Measurements from ENCODE around the gene DDI2.
"Not testable (repeated sequence)": the region's sequence is repeated elsewhere in the genome, so short reads cannot be mapped to it uniquely, and the experiment has no call there.

The DDI2 gene

DNA sequence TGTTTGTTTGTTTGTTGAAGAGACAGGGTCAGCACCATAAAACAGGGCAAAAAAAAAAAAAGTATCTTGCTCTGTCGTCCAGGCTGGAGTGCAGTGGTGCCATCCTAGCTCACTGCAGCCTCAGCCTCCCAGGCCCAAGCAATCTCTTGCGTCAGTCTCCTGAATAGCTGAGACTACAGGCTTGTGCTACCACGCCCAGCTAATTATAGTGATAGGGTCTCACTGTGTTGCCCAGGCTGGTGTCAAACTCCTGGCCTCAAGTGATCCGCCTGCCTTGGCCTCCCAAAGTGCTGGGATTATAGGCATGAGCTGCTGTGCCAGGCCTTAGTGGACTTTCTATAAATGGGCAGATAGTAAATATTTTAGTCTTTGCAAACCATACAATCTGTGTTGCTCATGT lies 19.2 kb downstream of the DDI2 start:
- no peak for DNase-seq (ENCODE audit: low read depth in 3 of 3, low spot score in 1 of 3)

DNA sequence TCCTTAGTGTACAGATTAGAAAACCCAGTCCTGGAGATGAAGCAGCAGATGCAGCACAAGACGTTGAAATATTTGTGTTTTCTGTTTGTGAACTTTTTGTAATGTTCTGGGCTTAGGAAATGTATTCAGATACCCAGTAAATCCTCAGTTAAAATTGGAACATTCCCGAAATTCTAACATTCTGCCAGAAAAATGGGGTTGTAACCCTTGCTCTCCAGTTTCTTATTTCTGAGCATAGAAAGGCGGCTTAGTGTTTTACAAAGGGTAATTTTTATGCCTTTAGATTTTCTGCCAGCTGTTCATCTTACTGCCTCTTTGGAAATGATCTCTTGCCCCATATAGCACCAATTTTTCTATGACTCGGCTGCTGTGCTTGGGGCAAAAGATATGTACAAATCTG lies 20.6 kb downstream of the DDI2 start:
- DNase-seq (ENCODE audit: low read depth in 3 of 3, low spot score in 1 of 3), result no peak

DNA sequence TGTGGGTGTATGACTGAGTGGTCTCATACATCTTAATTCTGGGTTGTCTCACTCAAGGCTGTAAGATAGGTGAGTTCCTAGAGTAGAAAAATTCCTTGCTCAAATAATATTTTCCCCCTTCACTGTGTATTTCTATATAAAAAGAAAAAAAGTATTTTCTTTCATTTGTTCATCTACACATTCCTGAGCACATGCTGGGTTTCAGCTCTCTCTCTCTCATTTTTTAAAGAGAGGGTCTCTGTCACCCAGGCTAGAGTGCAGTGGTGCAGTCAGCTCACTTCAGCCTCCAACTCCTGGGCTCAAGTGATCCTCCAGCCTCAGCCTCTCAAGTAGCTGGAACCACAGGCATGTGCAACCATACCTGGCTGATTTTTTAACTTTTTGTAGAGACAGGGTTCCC lies 22.0 kb downstream of the DDI2 start:
- DNase-seq (ENCODE audit: low read depth in 3 of 3, low spot score in 1 of 3), result no peak

DNA sequence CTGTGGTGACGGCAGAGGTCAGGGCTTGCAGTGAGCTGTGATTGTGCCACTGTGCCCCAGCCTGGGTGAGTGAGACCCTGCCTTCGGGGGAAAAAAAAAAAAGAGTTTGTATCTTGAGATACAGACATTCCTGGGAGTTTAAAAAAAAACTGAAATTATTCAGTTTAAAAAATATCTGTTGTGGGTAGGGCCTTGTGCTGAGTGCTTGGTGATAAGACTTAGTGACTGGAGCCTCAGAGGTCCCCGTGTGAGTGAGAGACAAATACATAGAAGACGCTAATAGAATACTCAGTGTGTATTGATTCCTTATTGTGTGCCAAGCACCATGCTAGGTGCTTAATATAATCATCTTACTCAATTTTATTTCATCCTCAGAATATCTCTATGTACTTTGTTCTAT lies 22.7 kb downstream of the DDI2 start:
- DNase-seq (ENCODE audit: low read depth in 3 of 3, low spot score in 1 of 3), result no peak

DNA sequence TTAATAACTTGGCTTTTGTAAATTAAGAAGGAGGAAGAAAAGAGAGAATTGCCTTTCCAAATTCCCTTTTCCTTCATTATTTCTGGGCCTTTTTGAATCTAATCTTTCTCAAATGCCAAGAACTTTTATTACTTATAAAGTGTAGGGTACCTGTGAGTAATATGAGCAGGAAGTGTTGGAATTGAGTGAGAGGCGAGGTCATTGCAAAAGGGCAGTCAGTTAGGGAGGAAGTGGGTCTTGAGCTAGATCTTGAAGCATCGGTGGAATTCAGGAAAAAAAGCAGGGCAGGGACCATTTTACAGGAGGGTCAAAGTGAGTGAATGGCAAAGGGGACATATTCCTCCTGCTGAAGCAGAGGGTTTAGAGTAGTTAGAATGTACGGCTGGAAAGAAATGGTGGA lies 23.4 kb downstream of the DDI2 start:
- DNase-seq (ENCODE audit: low read depth in 3 of 3, low spot score in 1 of 3), result no peak

DNA sequence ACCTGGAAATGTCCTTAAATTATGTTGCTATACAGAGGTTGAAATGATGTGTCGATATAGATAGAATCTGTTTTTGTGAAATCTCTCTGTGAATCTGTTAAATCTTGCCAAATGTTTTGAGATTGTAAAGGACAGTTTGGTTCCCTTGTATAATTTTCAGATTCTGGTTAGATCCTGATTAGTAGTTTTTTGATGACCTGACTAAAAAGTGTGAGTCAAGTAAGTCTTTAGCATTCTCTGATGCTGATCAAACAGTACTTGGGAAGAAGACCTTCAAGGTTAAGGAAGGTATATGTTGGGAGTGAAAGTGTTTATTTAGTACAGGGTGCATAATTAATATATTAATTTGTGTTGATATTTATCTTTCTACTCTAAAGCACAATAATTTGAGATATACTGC lies 32.7 kb downstream of the DDI2 start:
- no peak for DNase-seq (ENCODE audit: low read depth in 3 of 3, low spot score in 1 of 3)

DNA sequence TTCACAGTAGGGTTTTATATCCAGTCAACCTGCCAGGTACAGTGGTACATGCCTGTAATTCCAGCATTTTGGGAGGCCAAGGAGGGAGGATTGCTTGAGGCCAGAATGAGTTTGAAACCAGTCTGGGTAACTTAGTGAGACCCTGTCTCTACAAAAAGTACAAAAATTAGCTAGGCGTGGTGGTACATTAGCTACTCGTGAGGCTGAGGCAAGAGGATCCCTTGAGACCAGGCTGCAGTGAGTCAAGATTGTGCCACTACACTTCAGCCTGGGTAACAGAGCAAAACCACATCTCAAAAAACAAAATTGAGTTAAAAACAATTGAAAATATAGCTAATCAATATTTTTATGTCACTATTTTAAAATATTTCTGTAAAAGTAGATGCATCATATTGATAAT lies 33.2 kb downstream of the DDI2 start:
- DNase-seq (ENCODE audit: low read depth in 3 of 3, low spot score in 1 of 3), result no peak

DNA sequence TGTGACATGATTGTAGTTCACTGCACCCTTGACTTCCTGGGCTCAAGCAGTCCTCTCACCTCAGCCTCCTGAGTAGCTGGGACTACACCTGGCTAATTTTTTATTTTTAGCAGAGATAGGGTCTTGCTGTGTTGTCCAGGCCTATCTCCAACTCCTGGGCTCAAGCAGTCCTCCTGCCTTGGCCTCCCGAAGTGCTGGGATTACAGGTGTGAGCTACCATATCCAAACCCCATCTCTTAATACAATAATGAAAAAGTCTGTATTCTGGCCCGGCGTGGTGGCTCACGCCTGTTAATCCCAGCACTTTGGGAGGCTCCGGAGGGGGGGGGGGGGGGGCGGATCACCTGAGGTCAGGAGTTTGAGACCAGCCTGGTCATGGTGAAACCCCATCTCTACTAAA lies 34.9 kb downstream of the DDI2 start:
- not testable (repeated sequence) for DNase-seq (ENCODE audit: low read depth in 3 of 3, low spot score in 1 of 3)

DNA sequence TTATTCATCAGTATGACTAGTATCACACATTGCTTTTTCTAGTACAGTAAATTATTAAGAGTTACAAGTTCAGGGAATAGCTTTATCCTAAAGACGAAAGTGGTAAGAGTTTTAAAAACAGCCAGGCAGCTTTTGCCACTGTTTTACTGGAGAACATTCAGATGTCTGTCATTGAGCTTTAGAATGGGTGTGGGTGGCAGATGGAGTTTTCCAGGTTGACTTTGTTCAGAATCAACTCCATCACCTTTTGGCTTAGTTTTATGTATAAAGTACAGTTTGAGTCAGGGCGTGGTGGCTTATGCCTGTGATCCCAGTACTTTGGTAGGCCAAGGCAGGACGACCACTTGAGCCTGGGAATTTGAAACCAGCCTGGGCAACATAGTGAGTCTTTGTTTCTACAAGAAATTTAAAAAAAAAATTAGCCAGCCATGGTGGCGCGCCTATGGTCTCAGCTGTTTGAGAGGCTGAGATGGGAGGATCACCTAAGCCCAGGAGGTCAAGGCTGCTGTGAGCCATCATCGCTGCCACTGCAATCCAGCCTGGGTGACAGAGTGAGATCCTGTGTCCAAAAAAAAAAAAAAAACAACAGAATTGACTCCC lies 36.9 kb downstream of the DDI2 start:
- DNase-seq (ENCODE audit: low read depth in 3 of 3, low spot score in 1 of 3), result no peak

DNA sequence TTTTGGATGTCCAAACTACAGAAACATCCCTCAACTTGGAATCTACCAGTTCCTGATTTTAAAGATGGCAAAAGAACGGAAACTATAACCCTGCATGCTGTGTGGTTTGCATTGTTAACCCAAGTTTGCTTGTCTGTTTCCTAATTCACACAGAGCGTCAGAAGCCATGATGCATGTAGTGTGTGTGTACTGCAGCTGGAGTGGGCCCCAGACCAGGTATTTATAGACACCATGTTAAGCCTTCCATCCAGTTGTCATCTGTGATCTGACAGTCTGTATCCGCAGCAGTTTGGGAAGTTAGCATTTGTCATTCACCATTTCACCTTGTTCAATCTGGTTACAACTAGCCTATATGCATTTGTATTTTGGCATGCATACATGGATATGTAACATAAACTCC lies 39.2 kb downstream of the DDI2 start:
- no peak for DNase-seq (ENCODE audit: low read depth in 3 of 3, low spot score in 1 of 3)

DNA sequence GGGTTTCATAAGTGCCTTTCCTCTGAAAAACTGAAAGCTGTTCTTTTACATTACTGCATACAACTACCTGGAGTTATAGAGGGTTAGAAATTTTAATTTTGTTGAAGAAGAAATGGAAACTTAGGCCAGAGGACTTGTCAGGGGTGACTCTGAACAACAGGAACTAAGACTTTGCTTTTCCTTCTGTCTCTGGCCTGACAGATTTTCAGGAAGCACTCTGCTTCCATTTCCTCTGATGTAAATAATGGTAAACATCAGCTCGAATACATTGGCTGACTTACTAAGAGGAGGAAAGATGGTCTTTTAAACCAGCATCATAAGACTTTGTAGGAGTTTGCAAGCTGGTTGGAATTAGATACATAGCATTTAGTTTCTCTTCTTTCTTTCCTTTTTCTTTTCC lies 39.8 kb downstream of the DDI2 start:
- DNase-seq (ENCODE audit: low read depth in 3 of 3, low spot score in 1 of 3), result no peak

DNA sequence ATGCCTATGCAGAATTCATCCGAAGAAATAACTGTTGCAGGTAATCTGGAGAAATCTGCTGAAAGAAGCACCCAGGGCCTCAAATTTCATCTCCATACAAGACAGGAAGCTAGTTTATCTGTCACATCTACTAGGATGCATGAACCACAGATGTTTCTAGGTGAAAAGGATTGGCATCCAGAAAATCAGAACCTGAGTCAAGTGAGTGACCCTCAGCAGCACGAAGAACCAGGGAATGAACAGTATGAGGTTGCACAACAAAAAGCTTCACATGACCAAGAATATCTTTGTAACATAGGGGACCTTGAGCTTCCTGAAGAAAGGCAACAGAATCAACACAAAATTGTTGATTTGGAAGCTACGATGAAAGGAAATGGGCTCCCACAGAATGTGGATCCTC lies 42.9 kb downstream of the DDI2 start:
- no peak for DNase-seq (ENCODE audit: low read depth in 3 of 3, low spot score in 1 of 3)

DNA sequence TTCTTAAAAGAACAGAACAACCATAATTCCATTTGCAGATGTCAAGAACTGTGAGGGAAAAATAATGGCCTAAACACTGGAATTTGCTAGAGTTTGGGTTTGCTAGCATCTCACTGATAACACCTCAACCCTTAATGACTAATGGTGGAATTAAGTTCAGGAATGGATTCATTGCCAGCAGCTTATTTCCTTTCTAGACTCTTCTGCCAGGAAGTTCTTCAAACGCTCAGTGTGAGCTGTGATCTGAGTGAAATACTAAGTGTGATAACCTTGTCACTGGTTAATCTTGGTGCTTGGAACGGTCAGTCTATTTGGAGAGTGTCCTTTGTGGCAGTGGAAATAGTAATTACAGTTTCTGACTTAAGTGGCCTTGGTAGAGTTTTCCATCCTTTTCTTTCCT lies 45.2 kb downstream of the DDI2 start:
- no peak for DNase-seq (ENCODE audit: low read depth in 3 of 3, low spot score in 1 of 3)

DNA sequence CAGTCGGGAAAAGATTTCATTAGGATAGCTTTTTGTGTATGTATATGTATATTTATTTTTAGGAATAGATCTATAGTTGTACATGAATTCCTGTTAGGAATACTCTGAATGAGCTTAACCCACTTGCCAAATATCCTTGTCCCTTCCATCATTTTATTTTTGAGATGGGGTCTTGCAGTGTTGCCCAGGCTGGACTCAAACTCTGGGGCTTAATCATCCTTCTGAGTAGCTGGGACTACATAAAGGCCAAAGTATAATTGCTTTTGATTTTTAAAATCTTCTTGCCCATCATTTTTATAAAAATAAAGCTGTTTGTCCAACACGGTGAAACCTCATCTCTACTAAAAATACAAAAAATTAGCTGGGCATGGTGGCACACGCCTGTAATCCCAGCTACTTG lies 46.7 kb downstream of the DDI2 start:
- DNase-seq (ENCODE audit: low read depth in 3 of 3, low spot score in 1 of 3), result no peak

DNA sequence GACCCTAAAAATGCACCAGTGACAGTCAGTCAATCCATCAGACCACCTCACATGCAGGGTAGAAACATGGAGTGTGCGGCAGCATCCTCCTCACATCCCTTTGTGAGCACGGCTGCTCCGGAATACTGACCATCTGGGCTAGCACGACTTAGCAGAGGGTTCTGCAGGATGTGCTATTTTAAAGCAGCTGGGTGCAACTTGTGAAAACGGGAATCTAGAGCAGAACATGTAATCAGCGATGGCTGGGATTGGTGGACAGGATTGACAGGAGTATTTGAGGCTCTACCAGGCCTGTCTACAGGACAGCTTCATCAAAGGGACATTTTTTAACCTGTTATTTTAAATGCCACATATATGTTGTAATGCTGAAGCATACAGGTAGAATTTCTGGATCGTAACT lies 50.1 kb downstream of the DDI2 start:
- no peak for DNase-seq (ENCODE audit: low read depth in 3 of 3, low spot score in 1 of 3)

DNA sequence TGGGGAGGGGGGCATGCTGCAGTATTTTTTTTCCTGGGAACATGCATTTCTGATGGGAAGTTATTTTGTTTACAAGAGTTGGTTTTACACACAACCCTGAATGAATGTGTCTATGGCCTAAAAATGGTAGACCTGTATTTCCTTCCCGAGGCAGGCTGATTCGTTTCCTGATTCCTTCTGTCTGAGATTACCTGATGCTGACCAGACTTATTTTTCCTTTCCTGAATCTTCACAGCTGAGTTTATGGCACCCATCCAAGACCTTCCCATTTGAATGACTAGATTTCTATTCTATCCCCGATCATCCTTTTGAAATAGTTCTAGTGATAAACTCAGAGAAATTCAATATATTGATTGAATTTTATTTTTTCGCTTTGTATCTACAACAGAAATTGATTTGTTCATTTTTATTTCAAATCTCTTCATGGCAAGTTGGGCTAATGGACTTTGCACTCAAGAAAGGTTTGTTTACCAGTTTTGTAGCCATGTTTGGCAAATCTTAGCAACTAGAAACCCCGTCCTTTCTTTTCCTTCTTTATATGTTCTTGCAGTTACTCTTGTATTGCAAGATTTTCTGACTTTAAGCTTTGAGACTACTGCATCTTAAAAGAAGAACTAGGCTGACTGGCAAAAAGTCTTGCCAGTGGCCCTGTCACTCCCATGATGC lies 51.0 kb downstream of the DDI2 start:
- no peak for DNase-seq (ENCODE audit: low read depth in 3 of 3, low spot score in 1 of 3)

DNA sequence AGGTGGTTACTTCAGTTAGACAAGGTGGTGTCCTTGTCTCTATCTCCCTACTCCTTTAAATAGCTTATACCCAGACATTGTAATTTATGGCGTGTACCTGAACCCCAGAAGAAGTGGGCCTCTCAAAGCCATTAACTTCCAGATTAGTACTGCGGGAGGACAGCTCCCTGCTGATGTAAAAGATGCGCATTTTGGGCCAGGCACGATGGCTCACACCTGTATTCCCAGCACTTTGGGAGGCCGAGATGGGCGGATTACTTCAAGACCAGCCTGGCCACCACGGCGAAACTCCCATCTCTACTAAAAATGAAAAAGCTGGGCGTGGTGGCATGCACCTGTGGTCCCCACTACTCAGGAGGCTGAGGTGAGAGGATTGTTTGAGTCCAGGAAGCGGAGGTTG lies 51.8 kb downstream of the DDI2 start:
- no peak for DNase-seq (ENCODE audit: low read depth in 3 of 3, low spot score in 1 of 3)

DNA sequence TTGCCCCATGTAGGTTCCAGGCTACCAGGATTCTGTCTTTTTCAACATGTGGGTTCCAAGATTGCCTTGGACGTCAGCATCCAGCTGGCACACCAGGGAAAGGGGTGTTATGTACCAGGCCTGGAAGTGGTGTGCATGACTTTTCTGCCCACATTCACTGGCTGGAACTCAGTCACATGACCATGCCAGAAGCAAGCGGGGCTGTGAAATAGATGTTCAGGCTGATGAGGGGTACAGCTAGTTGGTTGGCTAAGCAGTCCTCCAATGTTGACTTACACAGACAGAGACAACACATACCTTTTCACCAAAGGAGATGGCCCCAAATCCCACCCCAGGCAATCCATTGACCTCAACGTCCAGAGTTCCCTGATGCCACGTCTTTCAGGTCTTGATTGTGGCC lies 52.6 kb downstream of the DDI2 start:
- no peak for DNase-seq (ENCODE audit: low read depth in 3 of 3, low spot score in 1 of 3)

DNA sequence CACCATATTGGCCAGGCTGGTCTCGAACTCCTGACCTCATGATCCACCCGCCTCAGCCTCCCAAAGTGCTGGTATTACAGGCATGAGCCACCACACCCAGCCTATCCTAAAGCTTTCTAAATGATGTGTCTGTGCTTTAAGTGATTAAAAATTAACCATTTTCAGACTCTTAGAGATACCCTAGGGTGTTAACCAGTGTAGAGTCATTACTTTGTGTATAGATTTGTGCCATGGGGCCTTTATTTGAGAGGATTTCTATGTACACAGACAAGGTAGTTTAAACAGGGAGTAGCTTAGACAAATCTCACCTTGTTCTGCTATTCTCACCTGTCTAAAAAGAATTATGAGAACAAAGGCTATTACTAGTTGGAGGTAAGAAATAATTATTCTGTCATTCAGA lies 54.2 kb downstream of the DDI2 start:
- DNase-seq (ENCODE audit: low read depth in 3 of 3, low spot score in 1 of 3), result no peak

DNA sequence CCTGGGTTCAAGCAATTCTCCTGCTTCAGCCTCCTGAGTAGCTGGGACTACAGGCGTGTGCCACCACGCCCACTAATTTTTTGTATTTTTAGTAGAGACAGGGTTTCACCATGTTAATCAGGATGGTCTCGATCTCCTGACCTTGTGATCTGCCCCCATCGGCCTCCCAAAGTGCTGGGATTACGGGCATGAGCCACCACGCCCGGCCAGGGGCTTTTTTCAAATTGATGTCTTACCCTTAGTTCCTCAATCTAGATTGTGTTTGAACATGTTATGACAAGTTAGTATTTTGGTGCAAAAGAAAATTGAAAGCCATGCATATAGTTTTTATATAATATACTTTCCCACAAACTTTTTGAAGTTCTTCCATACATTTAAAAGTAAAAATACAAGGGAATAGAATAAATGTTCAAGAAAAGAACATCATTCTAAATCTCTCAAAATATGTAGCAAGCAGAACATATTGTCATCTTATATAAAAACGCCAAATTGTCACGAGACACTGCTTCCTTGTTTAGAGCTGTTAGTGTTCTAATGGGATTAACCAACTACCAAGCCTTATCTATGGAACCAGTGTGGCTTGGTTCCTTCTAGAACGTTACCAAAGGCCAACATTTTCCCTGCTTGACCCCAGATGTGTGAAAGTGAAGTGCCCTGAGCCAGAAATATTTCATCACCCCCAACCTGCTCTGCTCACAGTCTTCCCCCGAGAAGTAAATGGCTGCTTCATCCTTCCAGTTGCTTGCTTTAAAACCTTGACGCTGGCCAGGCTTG lies 57.3 kb downstream of the DDI2 start:
- no peak for DNase-seq (ENCODE audit: low read depth in 3 of 3, low spot score in 1 of 3)

DNA sequence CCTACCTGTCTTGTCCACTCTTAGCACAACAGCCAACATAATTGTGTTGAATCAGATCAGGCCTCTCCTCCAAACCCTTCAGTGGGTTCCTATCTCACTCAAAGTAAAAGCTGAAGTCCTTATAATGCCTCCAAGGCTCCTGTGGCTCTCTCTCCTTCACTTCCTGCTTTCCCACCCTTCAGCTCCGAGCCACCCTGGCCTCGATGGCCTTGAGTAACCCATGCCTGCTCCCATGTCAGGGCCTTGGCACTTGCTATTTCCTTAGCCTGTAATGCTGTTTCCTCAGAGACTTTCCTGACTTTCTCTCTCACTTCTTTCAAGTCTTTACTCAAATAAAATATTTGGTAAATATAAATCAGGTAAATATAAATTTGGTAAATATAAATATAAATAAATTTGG lies 58.8 kb downstream of the DDI2 start:
- no peak for DNase-seq (ENCODE audit: low read depth in 3 of 3, low spot score in 1 of 3)
